Naive B cell (primary cell): ENCODE data around the gene GJA10. TPM values are rescaled to one million over a fixed set of nuclear protein-coding genes. Genes with fewer than 3 reads are reported as not detected.

Experiments
- ATAC-seq, 2 donors: fragments of 150-1000 bp; cut with Tn5 transposase; 2 replicates each; pipeline ENCODE4 v1.10.0; 2021; ENCODE audit warnings: low read depth in 2 of 2, mild to moderate bottlenecking in 2 of 2, moderate library complexity in 2 of 2
- DNase-seq: peaks from one replicate; pipeline ENCODE4 v3.0.0; 2022
- H3K27ac Mint-ChIP-seq, 6 donors: one replicate each; pipeline ENCODE4 v1.8.0; 2020 to 2022; ENCODE audit warnings: mild to moderate bottlenecking in 6 of 6, mixed read lengths in 6 of 6, moderate library complexity in 5 of 6, inconsistent platforms in 2 of 6
- H3K27me3 Mint-ChIP-seq, 3 donors: one replicate each; pipeline ENCODE4 v1.8.0; 2021 to 2022; ENCODE audit warnings: mixed read lengths in 3 of 3, mild to moderate bottlenecking in 1 of 3
- H3K36me3 Mint-ChIP-seq, 2 donors: one replicate each; pipeline ENCODE4 v1.8.0; 2020 to 2022; ENCODE audit warnings: mixed read lengths in 2 of 2, inconsistent platforms in 1 of 2, mild to moderate bottlenecking in 1 of 2
- H3K4me1 Mint-ChIP-seq, 3 donors: one replicate each; pipeline ENCODE4 v1.8.0; 2020 to 2022; ENCODE audit warnings: mixed read lengths in 3 of 3, inconsistent platforms in 1 of 3, mild to moderate bottlenecking in 1 of 3, moderate library complexity in 1 of 3
- H3K4me3 Mint-ChIP-seq, 8 donors: one replicate each; pipeline ENCODE4 v1.8.0; 2020 to 2022; ENCODE audit warnings: mild to moderate bottlenecking in 8 of 8, mixed read lengths in 8 of 8, moderate library complexity in 8 of 8, inconsistent platforms in 2 of 8
- H3K9me3 Mint-ChIP-seq, 7 donors: one replicate each; pipeline ENCODE4 v1.8.0; 2020 to 2022; ENCODE audit warnings: mixed read lengths in 7 of 7, mild to moderate bottlenecking in 5 of 7, inconsistent platforms in 2 of 7, moderate library complexity in 1 of 7
- polyA plus RNA-seq, 6 donors: library from polyadenylated mRNA; unstranded; fragments of 300-500 nt; fragmentation: Illumina TruSeq; gene quantifications; one replicate each; pipeline ENCODE4 v1.2.3, GENCODE V29; 2021; ENCODE audit warnings: low read depth in 6 of 6

GJA10 gene
- polyA plus RNA-seq, 6 donors from 2014 or later = not detected

GRCh38 chr6:89925826-89926225 lies 31.6 kb downstream of the GJA10 start:
- DNase-seq = no peak
- Mint-ChIP-seq H3K27ac (peak overlapping the region in 3 of 6 donors; percentile 51 to 90 (median 76)), H3K4me3 (peak overlapping the region in 1 of 8 donors; percentile 58), H3K9me3 (no peaks in the 10 kb centered on the region), H3K27me3 (no peaks in the 10 kb centered on the region), H3K4me1 (peaks cover 15 to 24% (median 21%) of the 10 kb centered on the region in 3 donors), H3K36me3 (peaks cover 6 to 9% of the 10 kb centered on the region in 2 donors)
- ATAC-seq = no peak

- ATAC-seq (no peak), DNase-seq (no peak)
- Mint-ChIP-seq H3K4me3 (peak overlapping the region in 1 of 8 donors; percentile 30), H3K9me3 (no peaks in the 10 kb centered on the region), H3K27me3 (no peaks in the 10 kb centered on the region), H3K27ac (peak overlapping the region in 3 of 6 donors; percentile 57 to 71 (median 69)), H3K36me3 (peaks cover 9 to 10% of the 10 kb centered on the region in 2 donors), H3K4me1 (peaks cover 19 to 24% (median 21%) of the 10 kb centered on the region in 3 donors)
These were observed 33.0 kb downstream of the GJA10 start for GRCh38 chr6:89927264-89927663.

GRCh38 chr6:89927791-89928550 lies 33.7 kb downstream of the GJA10 start:
- no peaks in the 10 kb centered on the region for H3K27me3 Mint-ChIP-seq
- no peak overlapping the region for H3K4me3 Mint-ChIP-seq
- DNase-seq = no peak
- peaks cover 11 to 12% of the 10 kb centered on the region in 2 donors for H3K36me3 Mint-ChIP-seq
- ATAC-seq = no peak
- peaks cover 20 to 24% (median 21%) of the 10 kb centered on the region in 3 donors for H3K4me1 Mint-ChIP-seq
- no peaks in the 10 kb centered on the region for H3K9me3 Mint-ChIP-seq
- H3K27ac Mint-ChIP-seq = peak overlapping the region in 5 of 6 donors; percentile 3 to 69 (median 27)

- no peak for DNase-seq
- H3K36me3 Mint-ChIP-seq = peaks cover 17% of the 10 kb centered on the region in 2 donors
- no peaks in the 10 kb centered on the region for H3K9me3 Mint-ChIP-seq
- ATAC-seq = no peak
- H3K4me1 Mint-ChIP-seq = peaks cover 20 to 24% (median 21%) of the 10 kb centered on the region in 3 donors
- H3K27ac Mint-ChIP-seq = peak overlapping the region in 4 of 6 donors; percentile 7 to 70 (median 38)
- H3K27me3 Mint-ChIP-seq = no peaks in the 10 kb centered on the region
- H3K4me3 Mint-ChIP-seq = peak overlapping the region in 1 of 8 donors; percentile 70
These were observed 34.3 kb downstream of the GJA10 start for GRCh38 chr6:89928604-89929003.

DNA sequence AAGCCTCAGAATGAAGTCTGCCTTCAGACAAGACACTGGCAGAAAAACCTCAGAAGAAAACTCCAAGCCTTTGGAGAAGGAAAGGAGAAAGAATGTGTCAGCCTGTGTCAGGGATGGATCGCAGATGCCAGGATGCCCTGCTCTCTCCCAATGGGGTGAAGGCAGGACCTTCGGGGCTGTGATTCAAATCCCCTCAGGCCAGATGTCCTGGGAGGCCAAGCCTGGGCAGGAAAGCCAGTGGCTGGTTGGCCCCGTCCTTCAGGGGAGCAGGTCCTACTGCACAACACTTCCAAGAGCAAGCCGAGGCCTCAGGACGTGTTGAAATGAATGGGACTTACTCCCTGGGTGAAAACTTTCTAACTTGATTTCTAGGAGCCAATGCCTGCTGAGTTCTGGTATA lies 36.5 kb downstream of the GJA10 start:
- no peak for ATAC-seq
- Mint-ChIP-seq H3K36me3 (peaks cover 24 to 27% of the 10 kb centered on the region in 2 donors), H3K9me3 (no peaks in the 10 kb centered on the region), H3K27ac (peak overlapping the region in 3 of 6 donors; percentile 53 to 80 (median 70)), H3K4me1 (peaks cover 13 to 20% (median 17%) of the 10 kb centered on the region in 3 donors), H3K4me3 (no peak overlapping the region), H3K27me3 (no peaks in the 10 kb centered on the region)
- no peak for DNase-seq

DNA sequence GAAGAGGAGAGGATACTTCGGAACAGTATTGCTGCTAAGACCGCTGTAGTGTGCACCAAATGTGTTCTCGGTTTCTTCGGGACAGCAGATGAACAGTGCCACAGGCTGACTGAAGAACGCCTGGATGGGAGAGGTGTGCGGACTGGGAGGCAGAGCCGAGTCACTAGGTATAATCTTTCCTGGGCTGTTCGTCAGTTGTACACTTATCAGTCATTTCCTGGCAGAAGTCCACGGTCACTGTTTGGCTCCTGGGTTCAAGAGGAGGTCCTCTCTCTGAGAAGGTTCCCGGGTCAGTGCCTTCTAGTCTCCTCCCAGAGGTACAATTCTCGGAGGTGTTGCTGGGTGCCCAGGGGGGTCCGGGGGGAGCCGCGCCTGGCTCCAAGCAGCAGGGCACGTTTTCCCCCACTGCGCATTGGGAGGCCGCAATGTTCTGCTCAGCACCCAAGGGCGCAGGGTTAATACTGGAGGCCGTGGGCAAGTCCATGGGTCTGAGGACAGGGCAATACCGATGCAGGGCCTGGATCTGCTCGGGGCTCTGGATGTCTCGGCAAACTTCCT lies 38.1 kb downstream of the GJA10 start:
- DNase-seq (no peak), ATAC-seq (no peak)
- H3K27ac Mint-ChIP-seq = peak overlapping the region in 3 of 6 donors; percentile 29 to 64 (median 52)
- peaks cover 7 to 19% (median 16%) of the 10 kb centered on the region in 3 donors for H3K4me1 Mint-ChIP-seq
- H3K36me3 Mint-ChIP-seq = peaks cover 39 to 40% of the 10 kb centered on the region in 2 donors
- peak overlapping the region in 2 of 8 donors; percentile 15 to 33 for H3K4me3 Mint-ChIP-seq
- H3K9me3 Mint-ChIP-seq = no peaks in the 10 kb centered on the region
- H3K27me3 Mint-ChIP-seq = no peaks in the 10 kb centered on the region

DNA sequence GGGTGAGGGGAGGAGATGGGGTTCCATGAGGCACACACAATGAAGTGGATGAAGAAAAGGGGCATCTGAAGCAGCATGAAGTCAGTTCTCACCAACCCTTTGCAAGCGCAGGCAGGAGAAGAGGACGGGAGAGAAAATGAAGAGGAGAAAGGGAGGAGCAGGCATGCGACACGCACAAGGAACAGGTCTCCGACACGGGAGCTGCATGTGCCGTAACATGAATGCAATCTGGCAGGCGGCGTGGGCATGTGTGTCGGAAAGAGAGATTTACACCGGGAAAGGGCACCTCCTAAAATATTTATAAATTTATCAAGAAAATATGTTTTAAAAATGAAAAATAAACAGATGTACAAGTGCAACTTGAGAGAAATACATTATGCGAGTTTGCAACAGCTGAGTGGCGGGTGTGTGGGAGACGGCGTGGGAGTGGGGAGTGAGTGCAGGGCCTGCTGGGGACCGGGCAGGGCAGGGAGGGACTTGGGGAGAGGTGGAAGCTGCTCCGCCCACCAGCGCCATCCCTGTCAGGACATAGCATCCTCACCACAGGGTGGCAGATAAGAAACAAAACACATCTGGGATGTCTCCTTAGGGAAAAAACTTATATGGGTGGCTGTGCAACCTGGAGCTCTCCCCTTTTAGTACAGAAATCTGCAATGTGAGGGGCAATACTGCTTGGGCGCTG lies 40.6 kb downstream of the GJA10 start:
- Mint-ChIP-seq H3K36me3 (peaks cover 31 to 50% of the 10 kb centered on the region in 2 donors), H3K4me3 (peak overlapping the region in 1 of 8 donors; percentile 9), H3K9me3 (no peaks in the 10 kb centered on the region), H3K27ac (peak overlapping the region in 5 of 6 donors; percentile 32 to 94 (median 61)), H3K4me1 (peaks cover 0 to 13% (median 10%) of the 10 kb centered on the region in 3 donors), H3K27me3 (no peaks in the 10 kb centered on the region)
- ATAC-seq (no peak), DNase-seq (no peak)

DNA sequence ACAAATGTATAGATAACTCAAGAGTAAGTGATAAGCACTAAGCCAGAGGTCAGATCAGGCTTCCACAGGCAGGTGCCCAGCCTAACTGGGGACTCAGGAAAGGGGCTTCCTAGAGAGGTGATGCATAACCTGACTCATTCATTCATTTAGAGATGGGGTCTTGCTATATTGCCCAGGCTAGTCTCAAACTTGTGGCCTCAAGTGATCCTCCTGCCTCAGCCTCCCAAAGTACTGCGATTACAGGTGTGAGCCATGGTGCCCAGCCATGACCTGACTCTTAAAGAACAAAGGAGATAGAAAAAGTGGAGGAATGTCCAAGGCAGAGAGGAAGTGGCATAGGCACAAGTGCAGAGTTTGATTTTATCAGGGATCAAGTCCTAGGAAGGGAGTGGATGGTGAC lies 41.9 kb downstream of the GJA10 start:
- H3K4me3 Mint-ChIP-seq = peak overlapping the region in 1 of 8 donors; percentile 20
- ATAC-seq = no peak
- DNase-seq = no peak
- no peaks in the 10 kb centered on the region for H3K27me3 Mint-ChIP-seq
- peaks cover 0 to 8% (median 7%) of the 10 kb centered on the region in 3 donors for H3K4me1 Mint-ChIP-seq
- H3K27ac Mint-ChIP-seq = peak overlapping the region in 4 of 6 donors; percentile 24 to 91 (median 74)
- H3K9me3 Mint-ChIP-seq = no peaks in the 10 kb centered on the region
- H3K36me3 Mint-ChIP-seq = peaks cover 31 to 50% of the 10 kb centered on the region in 2 donors

DNA sequence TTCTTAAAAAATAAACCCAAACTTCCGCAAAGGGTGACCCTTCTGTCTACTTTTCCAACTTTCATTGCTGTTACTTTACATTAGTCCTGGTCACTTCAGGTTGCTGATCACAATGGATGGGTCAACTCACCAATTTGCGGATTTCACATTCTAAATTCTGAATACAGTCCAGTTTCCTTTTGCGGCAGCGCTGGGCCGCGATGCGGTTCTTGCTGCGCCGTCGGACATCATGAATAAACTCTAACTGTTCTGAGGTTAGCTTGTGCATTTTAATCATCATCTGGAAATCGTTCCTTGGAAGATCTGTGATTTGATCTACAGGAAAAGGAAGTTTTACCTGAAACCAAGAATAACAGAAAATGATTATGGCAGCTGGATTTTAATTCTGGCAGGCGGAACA lies 43.7 kb downstream of the GJA10 start:
- Mint-ChIP-seq H3K27ac (peak overlapping the region in 2 of 6 donors; percentile 30 to 54), H3K4me3 (no peak overlapping the region), H3K4me1 (peaks cover 9 to 15% (median 11%) of the 10 kb centered on the region in 3 donors), H3K27me3 (no peaks in the 10 kb centered on the region), H3K36me3 (peaks cover 28 to 44% of the 10 kb centered on the region in 2 donors), H3K9me3 (no peaks in the 10 kb centered on the region)
- DNase-seq = no peak
- ATAC-seq = no peak

- no peaks in the 10 kb centered on the region for H3K9me3 Mint-ChIP-seq
- no peaks in the 10 kb centered on the region for H3K27me3 Mint-ChIP-seq
- no peak for ATAC-seq
- peaks cover 23 to 39% of the 10 kb centered on the region in 2 donors for H3K36me3 Mint-ChIP-seq
- peak overlapping the region in 3 of 6 donors; percentile 64 to 78 (median 76) for H3K27ac Mint-ChIP-seq
- DNase-seq = no peak
- peak overlapping the region in 1 of 8 donors; percentile 15 for H3K4me3 Mint-ChIP-seq
- H3K4me1 Mint-ChIP-seq = peaks cover 11 to 22% (median 19%) of the 10 kb centered on the region in 3 donors
These were observed 44.9 kb downstream of the GJA10 start for GRCh38 chr6:89939144-89939543.

DNA sequence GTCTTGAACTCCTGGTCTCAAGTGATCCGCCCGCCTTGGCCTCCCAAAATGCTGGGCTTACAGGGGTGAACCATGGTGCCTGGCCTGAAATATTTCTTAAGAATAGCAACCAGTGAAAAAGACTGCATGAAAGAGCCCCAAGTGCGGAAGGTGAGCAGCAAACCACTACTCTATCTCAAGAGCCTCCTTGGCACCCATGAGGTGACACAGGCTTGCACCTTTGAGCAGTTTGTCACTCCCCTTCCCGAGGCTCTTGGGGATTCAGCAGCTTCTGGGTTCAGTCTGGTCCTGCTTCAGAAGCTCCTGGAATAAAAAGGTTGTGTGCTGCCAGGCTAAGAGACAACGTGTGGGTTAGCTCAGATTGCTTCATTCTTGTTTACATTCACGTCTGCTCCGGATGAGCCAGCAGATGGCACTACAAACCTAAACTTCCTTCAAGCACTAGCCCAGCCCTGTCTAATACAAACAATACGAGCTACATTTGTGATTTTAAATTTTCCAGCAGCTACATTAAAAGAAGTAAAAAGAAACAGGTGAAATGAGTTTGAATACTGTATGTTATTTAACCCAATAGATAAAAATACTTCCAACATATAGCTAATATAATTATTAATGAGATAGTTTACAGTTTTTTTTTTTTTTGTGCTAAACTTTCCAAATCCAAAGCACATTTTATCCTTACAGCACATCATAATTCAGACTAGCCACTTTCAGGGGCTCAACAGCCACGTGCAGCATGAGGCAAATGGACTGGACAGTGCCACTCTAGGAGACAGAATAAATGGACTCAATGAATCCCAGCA lies 46.2 kb downstream of the GJA10 start:
- Mint-ChIP-seq H3K27me3 (no peaks in the 10 kb centered on the region), H3K4me3 (peak overlapping the region in 3 of 8 donors; percentile 15 to 41 (median 32)), H3K4me1 (peaks cover 16 to 33% (median 20%) of the 10 kb centered on the region in 3 donors), H3K36me3 (peaks cover 25 to 36% of the 10 kb centered on the region in 2 donors), H3K9me3 (no peaks in the 10 kb centered on the region), H3K27ac (peak overlapping the region in 3 of 6 donors; percentile 19 to 59 (median 19))
- DNase-seq (peak; percentile 25), ATAC-seq (peak; percentile 80 to 82)

DNA sequence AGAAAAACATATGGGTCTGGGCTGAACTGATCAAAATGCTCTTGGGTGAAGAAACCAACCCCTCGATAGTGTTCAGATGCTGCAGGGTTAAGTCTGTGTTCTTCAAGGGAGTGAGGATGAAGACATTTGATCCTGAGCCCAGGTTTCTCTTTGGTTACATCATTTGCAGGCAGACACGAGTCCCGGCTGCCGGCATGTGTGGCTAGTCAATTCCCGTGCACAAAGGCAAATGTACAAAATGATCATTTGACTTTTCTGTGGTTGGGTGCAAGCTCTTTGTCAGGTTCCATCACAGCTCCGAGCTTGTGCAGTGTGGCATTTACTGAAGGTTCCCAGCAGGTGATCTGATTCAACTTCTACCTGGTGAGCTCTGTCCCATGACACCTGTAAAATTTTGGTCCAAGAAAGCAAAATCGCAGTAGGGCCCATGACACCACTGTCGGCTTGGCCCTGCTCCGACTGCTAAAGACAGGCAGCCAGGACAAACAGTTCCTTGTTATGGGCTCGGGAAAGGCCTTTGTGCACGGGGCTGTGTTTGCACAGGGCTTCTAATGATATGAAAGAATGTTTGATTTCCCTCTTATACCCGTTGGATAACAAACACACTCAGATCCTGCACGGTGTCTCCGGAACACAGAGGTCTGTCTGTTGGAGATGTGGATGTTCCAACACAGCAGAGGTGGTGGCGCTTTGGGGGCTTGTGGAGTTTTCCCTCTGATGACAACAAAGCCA lies 46.9 kb downstream of the GJA10 start:
- Mint-ChIP-seq H3K27ac (peak overlapping the region; percentile 19 to 86 (median 43)), H3K4me1 (peaks cover 21 to 41% (median 22%) of the 10 kb centered on the region in 3 donors), H3K27me3 (no peaks in the 10 kb centered on the region), H3K9me3 (no peaks in the 10 kb centered on the region), H3K36me3 (peaks cover 25 to 29% of the 10 kb centered on the region in 2 donors), H3K4me3 (peak overlapping the region in 2 of 8 donors; percentile 32 to 41)
- no peak for ATAC-seq
- DNase-seq = no peak
